A673 (cell line): ENCODE results near the gene COBL. TPM values are rescaled to one million over a fixed set of nuclear protein-coding genes. Genes with fewer than 3 reads are reported as not detected.

Source experiments
- BruUV-seq: library from RNA; stranded (reverse); fragments of 400-500 nt; replicated peaks from 2 replicates; lab custom pipeline; 2021; lab: Mats Ljungman, UMichigan
- CTCF ChIA-PET: fragments of 300-600 bp; sonication (Branson Sonifier 250); formaldehyde crosslinking; loops from one replicate; lab custom pipeline; 2022; ENCODE audit warnings: antibody characterized with exemption; lab: Charles Lee
- POLR2A ChIA-PET: fragments of 300-600 bp; sonication (Branson Sonifier 250); formaldehyde crosslinking; loops from one replicate; lab custom pipeline; 2022; ENCODE audit warnings: antibody characterized with exemption; ENCODE audit not compliant: low non-redundant PET; lab: Charles Lee
- DNase-seq: peaks from one replicate; pipeline ENCODE4 v3.0.0-alpha.2; 2015; ENCODE audit warnings: low spot score
- H3K27ac ChIP-seq: fragments of 200-600 bp; sonication (generic); 2 replicates; pipeline ENCODE4 v1.5.1; 2016; ENCODE audit warnings: mixed run types, low read depth, mild to moderate bottlenecking, mixed read lengths, antibody characterized with exemption, low read length; ENCODE audit not compliant: poor library complexity, severe bottlenecking
- H3K27me3 ChIP-seq: fragments of 200-600 bp; sonication (generic); replicated peaks from 2 replicates; pipeline ENCODE4 v1.6.1; 2017; ENCODE audit warnings: mixed run types, low read depth, mild to moderate bottlenecking, mixed read lengths, antibody characterized with exemption, low read length; ENCODE audit not compliant: insufficient read depth, poor library complexity
- H3K36me3 ChIP-seq: fragments of 200-600 bp; sonication (generic); 2 replicates; pipeline ENCODE4 v1.6.1; 2016; ENCODE audit warnings: mixed run types, mild to moderate bottlenecking, mixed read lengths, antibody characterized with exemption, low read length; ENCODE audit not compliant: insufficient read depth, poor library complexity, severe bottlenecking
- H3K4me1 ChIP-seq: fragments of 200-600 bp; sonication (generic); 2 replicates; pipeline ENCODE4 v1.6.1; 2017; ENCODE audit warnings: mixed run types, mild to moderate bottlenecking, mixed read lengths, antibody characterized with exemption, low read length; ENCODE audit not compliant: insufficient read depth, poor library complexity, severe bottlenecking
- H3K4me3 ChIP-seq: fragments of 200-600 bp; sonication (generic); 2 replicates; pipeline ENCODE4 v1.5.1; 2016; ENCODE audit warnings: low read depth, mixed run types, mild to moderate bottlenecking, mixed read lengths, low read length; ENCODE audit not compliant: poor library complexity, severe bottlenecking
- H3K9me3 ChIP-seq: fragments of 200-600 bp; sonication (generic); 2 replicates; pipeline ENCODE4 v1.6.1; 2016; ENCODE audit warnings: mixed run types, low read depth, mild to moderate bottlenecking, mixed read lengths, antibody characterized with exemption, low read length; ENCODE audit not compliant: poor library complexity, severe bottlenecking
- EZH2 ChIP-seq: fragments of 200-600 bp; sonication (generic); IDR thresholded peaks from 2 replicates; pipeline ENCODE4 v1.6.1; 2017; ENCODE audit warnings: borderline replicate concordance, low read depth, mild to moderate bottlenecking, mixed read lengths, antibody characterized with exemption, low read length; ENCODE audit not compliant: poor library complexity, severe bottlenecking
- intact Hi-C: fragments of 100-400 bp; cut with micrococcal nuclease; formaldehyde crosslinking; loops from one replicate; pipeline ENCODE4 v1.10.0; 2022; ENCODE audit not compliant: unreplicated experiment
- total RNA-seq: library from RNA; stranded (reverse); gene quantifications from 2 replicates; pipeline ENCODE4 v1.2.3, GENCODE V29; 2021
- TF ChIP-seq, protein P1 (sequence below): fragments of 300-800, 200-600 bp; sonication (generic); conservative IDR thresholded peaks from 2 replicates; pipeline ENCODE4 v1.5.1; 2017; ENCODE audit warnings: low read depth, mild to moderate bottlenecking, antibody characterized with exemption, low read length, moderate library complexity, mixed read lengths

Gene COBL
- total RNA-seq, 1 experiment from 2014 or later, result not detected

DNA sequence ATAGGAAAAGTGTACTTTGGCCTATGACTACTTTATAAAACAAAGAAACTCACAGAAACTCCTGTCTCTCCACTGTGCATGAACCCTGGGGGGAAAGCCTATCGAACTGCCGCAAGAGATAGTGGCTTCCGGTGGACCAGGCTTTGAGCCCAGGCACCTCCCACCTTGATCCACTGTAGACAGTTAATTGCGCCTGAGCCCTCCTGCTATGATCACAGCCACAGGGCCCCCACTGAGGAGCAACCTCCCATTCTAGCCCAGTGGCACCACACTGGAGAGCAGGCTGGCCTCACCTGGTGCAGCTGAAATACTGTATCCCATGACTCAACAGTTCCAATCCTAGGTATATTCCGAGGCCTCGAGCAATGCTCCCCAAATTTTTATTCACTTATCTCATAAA is 98.8 kb downstream of the COBL start:
- no TSS peak for BruUV-seq
- no peak for TF ChIP-seq EZH2
- TF ChIP-seq, protein P1, sequence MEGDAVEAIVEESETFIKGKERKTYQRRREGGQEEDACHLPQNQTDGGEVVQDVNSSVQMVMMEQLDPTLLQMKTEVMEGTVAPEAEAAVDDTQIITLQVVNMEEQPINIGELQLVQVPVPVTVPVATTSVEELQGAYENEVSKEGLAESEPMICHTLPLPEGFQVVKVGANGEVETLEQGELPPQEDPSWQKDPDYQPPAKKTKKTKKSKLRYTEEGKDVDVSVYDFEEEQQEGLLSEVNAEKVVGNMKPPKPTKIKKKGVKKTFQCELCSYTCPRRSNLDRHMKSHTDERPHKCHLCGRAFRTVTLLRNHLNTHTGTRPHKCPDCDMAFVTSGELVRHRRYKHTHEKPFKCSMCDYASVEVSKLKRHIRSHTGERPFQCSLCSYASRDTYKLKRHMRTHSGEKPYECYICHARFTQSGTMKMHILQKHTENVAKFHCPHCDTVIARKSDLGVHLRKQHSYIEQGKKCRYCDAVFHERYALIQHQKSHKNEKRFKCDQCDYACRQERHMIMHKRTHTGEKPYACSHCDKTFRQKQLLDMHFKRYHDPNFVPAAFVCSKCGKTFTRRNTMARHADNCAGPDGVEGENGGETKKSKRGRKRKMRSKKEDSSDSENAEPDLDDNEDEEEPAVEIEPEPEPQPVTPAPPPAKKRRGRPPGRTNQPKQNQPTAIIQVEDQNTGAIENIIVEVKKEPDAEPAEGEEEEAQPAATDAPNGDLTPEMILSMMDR, result no peak
- no peaks in the 10 kb centered on the region for H3K27me3 ChIP-seq

DNA sequence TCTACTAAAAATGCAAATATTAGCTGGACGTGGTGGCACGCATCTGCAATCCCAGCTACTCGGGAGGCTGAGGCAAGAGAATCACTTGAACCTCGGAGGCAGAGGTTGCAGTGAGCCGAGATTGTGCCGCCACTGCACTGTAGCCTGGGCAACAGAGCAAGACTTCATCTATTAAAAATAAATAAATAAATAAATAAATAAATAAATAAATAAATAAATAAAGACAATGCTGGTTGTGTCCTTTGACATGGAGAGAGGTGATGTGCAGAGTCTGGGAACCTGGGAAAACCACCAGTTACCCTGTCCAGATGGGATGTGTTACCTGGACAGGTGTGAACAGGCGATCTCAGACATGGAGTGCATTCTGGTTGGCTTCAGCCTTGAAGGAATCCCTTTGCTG is 102.5 kb downstream of the COBL start:
- intact Hi-C loops, result no loop called here
- TF ChIP-seq EZH2, result no peak
- TF ChIP-seq, protein P1, result no peak
- H3K4me3 ChIP-seq, result no peak overlapping the region
- ChIA-PET POLR2A (no interaction called here), CTCF (no interaction called here)
- H3K36me3 ChIP-seq, result no peaks in the 10 kb centered on the region
- DNase-seq, result no peak
- no TSS peak for BruUV-seq
- no peaks in the 10 kb centered on the region for H3K27me3 ChIP-seq
- H3K4me1 ChIP-seq, result no peaks in the 10 kb centered on the region
- H3K9me3 ChIP-seq, result peaks cover 11% of the 10 kb centered on the region
- no peak overlapping the region for H3K27ac ChIP-seq

More for the DNA sequence above, 98.8 kb downstream of the COBL start:
- no peak for DNase-seq
- intact Hi-C loops, result no loop called here
- ChIA-PET POLR2A (no interaction called here), CTCF (no interaction called here)
- Histone ChIP-seq H3K36me3 (no peaks in the 10 kb centered on the region), H3K9me3 (peaks cover 14% of the 10 kb centered on the region), H3K27ac (no peak overlapping the region), H3K4me3 (no peak overlapping the region), H3K4me1 (no peaks in the 10 kb centered on the region)

DNA sequence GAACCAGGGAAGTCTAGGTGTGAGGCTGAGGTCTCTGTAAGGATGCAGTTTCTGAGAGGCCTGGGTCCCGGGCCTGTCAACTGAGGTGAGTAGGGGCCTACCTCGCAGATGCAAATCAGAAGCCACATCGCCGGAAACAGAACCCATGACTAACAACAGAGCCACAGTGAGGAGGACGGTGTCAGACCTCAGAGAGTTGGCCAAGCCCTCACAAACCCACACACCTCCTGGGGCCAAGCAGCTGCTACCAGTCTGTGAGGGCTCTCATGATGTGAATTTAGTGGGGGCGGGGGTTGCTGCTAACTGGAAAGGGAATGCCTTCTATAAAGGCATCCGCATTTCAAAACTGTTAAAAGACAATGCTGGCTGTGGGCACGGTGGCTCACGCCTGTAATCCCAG is 103.0 kb downstream of the COBL start:
- no peak overlapping the region for H3K27ac ChIP-seq
- ChIA-PET POLR2A (no interaction called here), CTCF (no interaction called here)
- no peak for TF ChIP-seq EZH2
- TF ChIP-seq, protein P1, result no peak
- no peaks in the 10 kb centered on the region for H3K36me3 ChIP-seq
- intact Hi-C loops, result no loop called here
- H3K27me3 ChIP-seq, result no peaks in the 10 kb centered on the region
- peaks cover 7% of the 10 kb centered on the region for H3K9me3 ChIP-seq
- no TSS peak for BruUV-seq
- no peaks in the 10 kb centered on the region for H3K4me1 ChIP-seq
- no peak overlapping the region for H3K4me3 ChIP-seq
- DNase-seq, result no peak
